HepG2 (cell line): ENCODE data around the gene TTN. TPM values are rescaled to one million over a fixed set of nuclear protein-coding genes. Genes with fewer than 3 reads are reported as not detected.
A peak's percentile ranks its signal among the peaks of the same experiment; 100 is the strongest.

Experiments
- BCLAF1 ChIP-seq: fragments of 450-650 bp; IDR thresholded peaks from 2 replicates; pipeline ENCODE4 v1.6.1; 2017; ENCODE audit warnings: mild to moderate bottlenecking
- HDAC1 ChIP-seq: sonication (generic); formaldehyde crosslinking; IDR thresholded peaks from 2 replicates; pipeline ENCODE4 v1.5.1; 2020; ENCODE audit warnings: mild to moderate bottlenecking, missing genetic modification reagents
- MATR3 ChIP-seq: sonication (generic); formaldehyde crosslinking; IDR thresholded peaks from 2 replicates; pipeline ENCODE4 v1.4.0; 2020; ENCODE audit warnings: missing genetic modification reagents
- MLLT10 ChIP-seq: sonication (generic); formaldehyde crosslinking; IDR thresholded peaks from 2 replicates; pipeline ENCODE4 v1.4.0; 2020; ENCODE audit warnings: missing genetic modification reagents
- PBX3 ChIP-seq: sonication (generic); formaldehyde crosslinking; IDR thresholded peaks from 2 replicates; pipeline ENCODE4 v1.8.1; 2023; ENCODE audit warnings: missing genetic modification reagents, inconsistent platforms, borderline replicate concordance
- PHF20 ChIP-seq: sonication (generic); formaldehyde crosslinking; IDR thresholded peaks from 2 replicates; pipeline ENCODE4 v1.5.0; 2020; ENCODE audit warnings: mild to moderate bottlenecking, missing genetic modification reagents
- POLR2G ChIP-seq: fragments of 200-400 bp; formaldehyde crosslinking; IDR thresholded peaks from 2 replicates; pipeline ENCODE4 v1.6.1; 2018; ENCODE audit warnings: mild to moderate bottlenecking, low read depth, low read length, moderate library complexity
- RFXAP ChIP-seq: sonication (generic); formaldehyde crosslinking; IDR thresholded peaks from 2 replicates; pipeline ENCODE4 v1.4.0; 2020; ENCODE audit warnings: missing genetic modification reagents, borderline replicate concordance
- SALL1 ChIP-seq: sonication (generic); formaldehyde crosslinking; IDR thresholded peaks from 2 replicates; pipeline ENCODE4 v1.8.0; 2022; ENCODE audit warnings: mild to moderate bottlenecking, missing genetic modification reagents
- SIN3A ChIP-seq: IDR thresholded peaks from 2 replicates; pipeline ENCODE4 v1.6.1; 2011; ENCODE audit warnings: low read depth, mild to moderate bottlenecking, control low read depth, low read length, borderline replicate concordance
- SNRNP70 ChIP-seq: fragments of 200-400 bp; formaldehyde crosslinking; IDR thresholded peaks from 2 replicates; pipeline ENCODE4 v1.6.1; 2017; ENCODE audit warnings: mild to moderate bottlenecking, low read depth, low read length, moderate library complexity
- TBP ChIP-seq: sonication (generic); formaldehyde crosslinking; IDR thresholded peaks from 2 replicates; pipeline ENCODE4 v1.5.0; 2020; ENCODE audit warnings: missing genetic modification reagents
- ZNF124 ChIP-seq: sonication (generic); formaldehyde crosslinking; IDR thresholded peaks from 2 replicates; pipeline ENCODE4 v1.4.0; 2020; ENCODE audit warnings: missing genetic modification reagents
- ZNF256 ChIP-seq: sonication (generic); formaldehyde crosslinking; conservative IDR thresholded peaks from 2 replicates; pipeline ENCODE4 v1.4.0; 2020; ENCODE audit warnings: missing genetic modification reagents
- ZNF3 ChIP-seq: IDR thresholded peaks from 2 replicates; pipeline ENCODE4 v1.7.0; 2017; ENCODE audit warnings: inconsistent platforms
- ZNF33A ChIP-seq: sonication (generic); formaldehyde crosslinking; IDR thresholded peaks from 2 replicates; pipeline ENCODE4 v1.5.1; 2020; ENCODE audit warnings: missing genetic modification reagents, mild to moderate bottlenecking, moderate library complexity, borderline replicate concordance
- ZNF432 ChIP-seq: sonication (generic); formaldehyde crosslinking; IDR thresholded peaks from 2 replicates; pipeline ENCODE4 v1.5.0; 2020; ENCODE audit warnings: missing genetic modification reagents, mild to moderate bottlenecking, borderline replicate concordance
- ZNF576 ChIP-seq: sonication (generic); formaldehyde crosslinking; IDR thresholded peaks from 2 replicates; pipeline ENCODE4 v1.4.0; 2020; ENCODE audit warnings: mild to moderate bottlenecking, missing genetic modification reagents
- ZNF710 ChIP-seq: sonication (generic); formaldehyde crosslinking; IDR thresholded peaks from 2 replicates; pipeline ENCODE4 v1.5.0; 2020; ENCODE audit warnings: mild to moderate bottlenecking, missing genetic modification reagents, borderline replicate concordance
- ZNF713 ChIP-seq: sonication (generic); formaldehyde crosslinking; IDR thresholded peaks from 2 replicates; pipeline ENCODE4 v1.4.0; 2020; ENCODE audit warnings: mild to moderate bottlenecking, missing genetic modification reagents
- ZNF800 ChIP-seq: sonication (generic); formaldehyde crosslinking; IDR thresholded peaks from 2 replicates; pipeline ENCODE4 v1.4.0; 2020; ENCODE audit warnings: missing genetic modification reagents
- ZSCAN12 ChIP-seq: sonication (generic); formaldehyde crosslinking; IDR thresholded peaks from 2 replicates; pipeline ENCODE4 v1.9.0; 2021; ENCODE audit warnings: mild to moderate bottlenecking, missing genetic modification reagents
- polyA plus RNA-seq, 8 experiments: library from polyadenylated mRNA; depleted of rRNA in 3 of 8; stranded (reverse) in 7 of 8; unstranded in 1 of 8; fragments of >200 nt; fragmentation: Illumina TruSeq in 4 of 8; extraction: Trizol in 4 of 8; gene quantifications; 2 replicates each; pipeline versions ENCODE4 v1.2.1 to v1.2.3, GENCODE V29; 2011 to 2016; ENCODE audit warnings: low read depth in 4 of 8, missing spikeins in 1 of 8, mixed read lengths in 1 of 8; ENCODE audit not compliant: insufficient read depth in 1 of 8
- total RNA-seq, 5 experiments: library from RNA; depleted of rRNA; stranded (reverse); fragments of >200 nt; fragmentation: Illumina TruSeq; extraction: Trizol; gene quantifications; 2 replicates each; pipeline ENCODE4 v1.2.3, GENCODE V29; 2016; ENCODE audit warnings: low read depth in 1 of 5

TTN gene
- total and polyA plus RNA-seq, 2 of the 13 experiments (the other 11 are each of a cell fraction or from before 2014, with no cell fraction given) = under 0.01 TPM

GRCh38 chr2:178522950-178523595, 284.1 kb downstream of the TTN start (continued):
- TF ChIP-seq ZNF432 (no peak), ZNF800 (CRISPR knock-in tag) (no peak), ZNF3 (CRISPR knock-in tag) (no peak), MATR3 (CRISPR knock-in tag) (no peak), ZNF710 (CRISPR knock-in tag) (no peak), SNRNP70 (no peak), POLR2G (peak; percentile 83), ZNF713 (CRISPR knock-in tag) (no peak), ZNF124 (CRISPR knock-in tag) (no peak), PBX3 (CRISPR knock-in tag) (no peak), SIN3A (peak; percentile 45; the same call in 1 of the 2 replicates), ZSCAN12 (CRISPR knock-in tag) (no peak), HDAC1 (CRISPR knock-in tag) (0 out of 2 replicates have a peak, but pooled peaks have one; percentile 18), TBP (CRISPR knock-in tag) (no peak; the same call in 1 of the 2 replicates), BCLAF1 (no peak), ZNF576 (CRISPR knock-in tag) (peak; percentile 98; the same call in 1 of the 2 replicates), ZNF33A (no peak), MLLT10 (CRISPR knock-in tag) (no peak), SALL1 (CRISPR knock-in tag) (peak; percentile 47; the same call in 1 of the 2 replicates), PHF20 (peak; percentile 71), ZNF256 (no peak), RFXAP (CRISPR knock-in tag) (peak; percentile 48; the same call in 1 of the 2 replicates)
